Astrocyte (in vitro differentiated cells and primary cell): ENCODE results near the gene FNDC3B. TPM values are rescaled to one million over a fixed set of nuclear protein-coding genes. Genes with fewer than 3 reads are reported as not detected.

Source experiments
- DNase-seq: peaks from one replicate; pipeline ENCODE4 v3.0.0-alpha.2; 2010; ENCODE audit warnings: low read depth
- FAIRE-seq: peaks from 2 replicates; lab custom pipeline; 2011; peaks lifted over from hg19 to GRCh38; lab: Jason Lieb, UNC
- H2AFZ ChIP-seq: 2 replicates; pipeline ENCODE4 v1.6.0; 2012; ENCODE audit warnings: low read depth, low read length, inconsistent platforms
- H3K27ac ChIP-seq: 2 replicates; pipeline ENCODE4 v1.5.1; 2011; ENCODE audit warnings: low read depth, low read length, inconsistent platforms
- H3K27me3 ChIP-seq: 2 replicates; pipeline ENCODE4 v1.6.0; 2011; ENCODE audit warnings: low read length, inconsistent platforms; ENCODE audit not compliant: insufficient read depth
- H3K36me3 ChIP-seq: 2 replicates; pipeline ENCODE4 v1.5.1; 2011; ENCODE audit warnings: low read length, inconsistent platforms; ENCODE audit not compliant: insufficient read depth
- H3K4me1 ChIP-seq: 2 replicates; pipeline ENCODE4 v1.5.1; 2011; ENCODE audit warnings: low read length, inconsistent platforms; ENCODE audit not compliant: insufficient read depth
- H3K4me2 ChIP-seq: 2 replicates; pipeline ENCODE4 v1.6.0; 2012; ENCODE audit warnings: low read length, inconsistent platforms
- H3K4me3 ChIP-seq: 2 replicates; pipeline ENCODE4 v1.5.1; 2011; ENCODE audit warnings: low read depth, mild to moderate bottlenecking, low read length, inconsistent platforms; ENCODE audit not compliant: insufficient read depth
- H3K79me2 ChIP-seq: 2 replicates; pipeline ENCODE4 v1.6.0; 2012; ENCODE audit warnings: mild to moderate bottlenecking, low read length, inconsistent platforms; ENCODE audit not compliant: insufficient read depth
- H3K9ac ChIP-seq: 2 replicates; pipeline ENCODE4 v1.6.0; 2012; ENCODE audit warnings: mild to moderate bottlenecking, low read length, inconsistent platforms
- H3K9me3 ChIP-seq: 2 replicates; pipeline ENCODE4 v1.5.1; 2012; ENCODE audit warnings: low read depth, mild to moderate bottlenecking, low read length, inconsistent platforms; ENCODE audit not compliant: insufficient read depth
- H4K20me1 ChIP-seq: 2 replicates; pipeline ENCODE4 v1.6.0; 2012; ENCODE audit warnings: low read length, inconsistent platforms; ENCODE audit not compliant: insufficient read depth
- H3K27ac Mint-ChIP-seq: one replicate; pipeline ENCODE4 v1.8.0; 2021; ENCODE audit warnings: mild to moderate bottlenecking, mixed read lengths; ENCODE audit not compliant: unreplicated experiment
- H3K27me3 Mint-ChIP-seq: one replicate; pipeline ENCODE4 v1.8.0; 2021; ENCODE audit warnings: low read depth, mixed read lengths; ENCODE audit not compliant: unreplicated experiment
- H3K36me3 Mint-ChIP-seq: one replicate; pipeline ENCODE4 v1.8.0; 2021; ENCODE audit warnings: low read depth, mixed read lengths; ENCODE audit not compliant: unreplicated experiment
- H3K4me1 Mint-ChIP-seq: one replicate; pipeline ENCODE4 v1.8.0; 2021; ENCODE audit warnings: low read depth, mixed read lengths; ENCODE audit not compliant: unreplicated experiment
- H3K4me3 Mint-ChIP-seq: one replicate; pipeline ENCODE4 v1.8.0; 2021; ENCODE audit warnings: mild to moderate bottlenecking, moderate library complexity, mixed read lengths; ENCODE audit not compliant: unreplicated experiment
- H3K9me3 Mint-ChIP-seq: one replicate; pipeline ENCODE4 v1.8.0; 2021; ENCODE audit warnings: mild to moderate bottlenecking, mixed read lengths; ENCODE audit not compliant: unreplicated experiment
- CTCF ChIP-seq: IDR thresholded peaks from 2 replicates; pipeline ENCODE4 v1.5.1; 2011; ENCODE audit warnings: low read depth, mild to moderate bottlenecking, inconsistent platforms, low read length, moderate library complexity; ENCODE audit not compliant: insufficient read depth
- EZH2 ChIP-seq: IDR thresholded peaks from 2 replicates; pipeline ENCODE4 v1.6.1; 2012; ENCODE audit warnings: mild to moderate bottlenecking, low read length, inconsistent platforms; ENCODE audit not compliant: insufficient read depth
- total RNA-seq: library from RNA; stranded (reverse); gene quantifications from 2 replicates; pipeline ENCODE4 v1.2.1, GENCODE V29; 2021

Gene FNDC3B
- total RNA-seq, 1 donor from 2014 or later = 327 TPM

DNA sequence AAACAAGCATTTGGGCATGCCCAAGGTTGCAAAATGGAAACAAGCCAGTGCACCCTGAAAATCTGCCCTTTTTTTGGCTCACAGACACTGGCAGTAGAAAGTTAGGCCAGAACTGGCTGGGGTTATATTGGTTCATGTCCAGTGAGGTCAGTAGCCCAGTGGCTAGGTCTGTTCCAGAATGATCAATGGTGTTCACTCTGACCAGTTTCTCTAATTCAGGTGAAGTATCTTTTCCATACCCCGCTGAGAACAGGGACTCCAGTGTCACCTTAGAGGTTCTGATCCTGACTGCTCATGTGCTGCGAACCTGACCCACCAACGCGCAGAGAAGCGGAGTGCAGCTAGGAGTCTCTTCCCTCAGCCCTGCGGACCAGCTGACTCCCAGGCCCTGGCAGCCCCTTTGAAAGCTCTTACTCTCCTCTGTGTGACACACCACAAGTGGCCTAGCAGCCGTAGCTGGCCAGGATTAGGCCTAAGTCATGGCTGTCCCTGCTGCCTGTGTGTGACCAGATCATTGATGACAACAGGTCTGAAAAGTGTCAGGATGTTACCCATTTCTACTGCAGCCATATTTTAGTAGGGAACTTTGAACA is 285.3 kb downstream of the FNDC3B start:
- peaks cover 44% of the 10 kb centered on the region for H3K36me3 Mint-ChIP-seq
- Histone ChIP-seq H3K27me3 (no peaks in the 10 kb centered on the region), H3K27ac (peak overlapping the region; percentile 76), H4K20me1 (peaks cover 38% of the 10 kb centered on the region), H3K36me3 (peaks cover 44% of the 10 kb centered on the region), H3K9me3 (no peaks in the 10 kb centered on the region), H3K4me1 (peaks cover 34% of the 10 kb centered on the region), H3K4me2 (no peak overlapping the region), H3K79me2 (peaks cover 24% of the 10 kb centered on the region), H3K4me3 (no peak overlapping the region), H2AFZ (no peak overlapping the region), H3K9ac (peak overlapping the region; percentile 48)
- H3K4me1 Mint-ChIP-seq = peaks cover 56% of the 10 kb centered on the region
- no peak for DNase-seq
- no peaks in the 10 kb centered on the region for H3K9me3 Mint-ChIP-seq
- TF ChIP-seq CTCF (no peak), EZH2 (no peak)
- no peaks in the 10 kb centered on the region for H3K27me3 Mint-ChIP-seq
- no peak overlapping the region for H3K4me3 Mint-ChIP-seq
- H3K27ac Mint-ChIP-seq = peak overlapping the region; percentile 67
- FAIRE-seq = no peak

GRCh38 chr3:172325461-172325860 is 286.1 kb downstream of the FNDC3B start:
- Histone ChIP-seq H2AFZ (no peak overlapping the region), H3K9ac (no peak overlapping the region), H3K9me3 (no peaks in the 10 kb centered on the region), H3K36me3 (peaks cover 45% of the 10 kb centered on the region), H3K79me2 (peaks cover 20% of the 10 kb centered on the region), H3K4me2 (no peak overlapping the region), H3K27ac (no peak overlapping the region), H3K4me1 (peaks cover 27% of the 10 kb centered on the region), H3K27me3 (no peaks in the 10 kb centered on the region), H3K4me3 (no peak overlapping the region), H4K20me1 (peaks cover 42% of the 10 kb centered on the region)
- Mint-ChIP-seq H3K9me3 (no peaks in the 10 kb centered on the region), H3K27me3 (no peaks in the 10 kb centered on the region), H3K36me3 (peaks cover 44% of the 10 kb centered on the region), H3K4me1 (peaks cover 48% of the 10 kb centered on the region), H3K27ac (peak overlapping the region; percentile 20), H3K4me3 (no peak overlapping the region)
- TF ChIP-seq CTCF (no peak), EZH2 (no peak)
- FAIRE-seq (no peak), DNase-seq (no peak)

DNA sequence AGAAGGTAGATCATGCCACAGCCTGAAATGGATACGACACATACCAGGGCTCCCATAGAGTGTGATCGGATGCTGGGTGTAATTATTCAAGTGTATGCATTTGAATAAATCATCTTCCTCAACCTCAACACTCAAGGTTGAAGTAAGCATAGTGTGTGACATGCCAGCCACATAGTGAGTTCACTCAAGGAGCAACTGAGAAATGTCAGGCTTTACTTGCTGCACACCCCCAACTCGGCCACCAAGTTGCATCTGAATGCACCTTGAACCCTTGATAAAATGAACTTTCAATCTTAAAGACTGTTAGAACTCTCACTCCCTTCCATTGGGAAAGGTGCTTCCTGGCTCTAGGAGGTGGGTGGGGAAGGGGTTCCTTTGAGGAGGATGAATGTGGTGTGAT is 287.6 kb downstream of the FNDC3B start:
- no peak overlapping the region for H3K27ac ChIP-seq
- H3K79me2 ChIP-seq = peaks cover 10% of the 10 kb centered on the region
- H3K36me3 ChIP-seq = peaks cover 50% of the 10 kb centered on the region
- no peak overlapping the region for H3K9ac ChIP-seq
- no peak for FAIRE-seq
- TF ChIP-seq CTCF (no peak), EZH2 (no peak)
- H3K27me3 Mint-ChIP-seq = no peaks in the 10 kb centered on the region
- H3K36me3 Mint-ChIP-seq = peaks cover 45% of the 10 kb centered on the region
- H3K27ac Mint-ChIP-seq = no peak overlapping the region
- H3K9me3 ChIP-seq = no peaks in the 10 kb centered on the region
- H3K27me3 ChIP-seq = no peaks in the 10 kb centered on the region
- H3K4me2 ChIP-seq = no peak overlapping the region
- peaks cover 24% of the 10 kb centered on the region for H3K4me1 ChIP-seq
- peaks cover 42% of the 10 kb centered on the region for H4K20me1 ChIP-seq
- H2AFZ ChIP-seq = no peak overlapping the region
- no peak overlapping the region for H3K4me3 Mint-ChIP-seq
- H3K4me1 Mint-ChIP-seq = peaks cover 39% of the 10 kb centered on the region
- no peaks in the 10 kb centered on the region for H3K9me3 Mint-ChIP-seq
- no peak for DNase-seq
- no peak overlapping the region for H3K4me3 ChIP-seq
